ENCODE results near the gene TMEM213.

DNA sequence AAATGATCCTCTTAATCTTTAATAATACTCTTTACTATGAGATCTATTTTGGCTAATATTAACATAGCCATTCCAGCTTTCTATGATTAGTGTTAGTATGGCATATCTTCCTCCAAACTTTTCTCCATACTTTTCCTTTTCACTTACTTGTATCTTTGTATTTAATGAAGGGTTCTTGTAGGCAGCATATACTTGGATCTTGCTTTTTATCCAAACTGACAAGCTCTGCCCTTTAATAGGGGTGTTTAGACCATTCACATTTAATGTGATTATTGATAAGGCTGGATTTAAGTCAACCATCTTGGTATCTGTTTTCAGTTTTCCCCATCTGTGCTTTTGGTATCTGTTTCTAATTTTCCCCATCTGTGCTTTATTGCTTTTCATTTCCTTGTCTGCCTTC is 59.9 kb downstream of the TMEM213 start:
- no peak for TF ChIP-seq POLR2A (IDR thresholded peaks at IDR 0.05)
- TF ChIP-seq, protein P1, sequence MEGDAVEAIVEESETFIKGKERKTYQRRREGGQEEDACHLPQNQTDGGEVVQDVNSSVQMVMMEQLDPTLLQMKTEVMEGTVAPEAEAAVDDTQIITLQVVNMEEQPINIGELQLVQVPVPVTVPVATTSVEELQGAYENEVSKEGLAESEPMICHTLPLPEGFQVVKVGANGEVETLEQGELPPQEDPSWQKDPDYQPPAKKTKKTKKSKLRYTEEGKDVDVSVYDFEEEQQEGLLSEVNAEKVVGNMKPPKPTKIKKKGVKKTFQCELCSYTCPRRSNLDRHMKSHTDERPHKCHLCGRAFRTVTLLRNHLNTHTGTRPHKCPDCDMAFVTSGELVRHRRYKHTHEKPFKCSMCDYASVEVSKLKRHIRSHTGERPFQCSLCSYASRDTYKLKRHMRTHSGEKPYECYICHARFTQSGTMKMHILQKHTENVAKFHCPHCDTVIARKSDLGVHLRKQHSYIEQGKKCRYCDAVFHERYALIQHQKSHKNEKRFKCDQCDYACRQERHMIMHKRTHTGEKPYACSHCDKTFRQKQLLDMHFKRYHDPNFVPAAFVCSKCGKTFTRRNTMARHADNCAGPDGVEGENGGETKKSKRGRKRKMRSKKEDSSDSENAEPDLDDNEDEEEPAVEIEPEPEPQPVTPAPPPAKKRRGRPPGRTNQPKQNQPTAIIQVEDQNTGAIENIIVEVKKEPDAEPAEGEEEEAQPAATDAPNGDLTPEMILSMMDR (IDR thresholded peaks at IDR 0.05): no peak
- TF ChIP-seq POLR2AphosphoS5 (IDR thresholded peaks at IDR 0.05): no peak
- no peak for TF ChIP-seq EP300 (IDR thresholded peaks at IDR 0.05)

Measured in gastroesophageal sphincter (tissue), 3 donors.